Small intestine (tissue), 7 donors: ENCODE results near the gene SLC28A1. TPM values are rescaled to one million over a fixed set of nuclear protein-coding genes. Genes with fewer than 3 reads are reported as not detected.
"Not testable (repeated sequence)": the region's sequence is repeated elsewhere in the genome, so short reads cannot be mapped to it uniquely, and the experiment has no call there.

ENCODE experiments used
- DNase-seq, 2 donors: peaks; one replicate each; pipeline versions ENCODE4 v3.0.0 to v3.0.0-alpha.2; 2013
- FAIRE-seq: peaks from 2 replicates; lab custom pipeline; 2012; peaks lifted over from hg19 to GRCh38; lab: Jason Lieb, UNC
- H3K27ac ChIP-seq, 3 donors: one replicate each; pipeline ENCODE4 v1.5.1; 2013; ENCODE audit warnings: low read length in 2 of 3, mild to moderate bottlenecking in 2 of 3, control low read depth in 1 of 3, inconsistent platforms in 1 of 3, low read depth in 1 of 3, moderate library complexity in 1 of 3
- H3K27me3 ChIP-seq, 3 donors: one replicate each; pipeline ENCODE4 v1.6.1; 2013; ENCODE audit warnings: low read length in 3 of 3, inconsistent platforms in 1 of 3; ENCODE audit not compliant: control insufficient read depth in 3 of 3, insufficient read depth in 3 of 3
- H3K36me3 ChIP-seq, 3 donors: one replicate each; pipeline ENCODE4 v1.6.1; 2013; ENCODE audit warnings: low read length in 3 of 3, inconsistent platforms in 1 of 3, low read depth in 1 of 3, mild to moderate bottlenecking in 1 of 3, moderate library complexity in 1 of 3; ENCODE audit not compliant: control insufficient read depth in 3 of 3, insufficient read depth in 2 of 3
- H3K4me1 ChIP-seq, 3 donors: one replicate each; pipeline ENCODE4 v1.6.1; 2013; ENCODE audit warnings: low read length in 2 of 3, inconsistent platforms in 1 of 3, low read depth in 1 of 3, mild to moderate bottlenecking in 1 of 3, moderate library complexity in 1 of 3; ENCODE audit not compliant: control insufficient read depth in 3 of 3, insufficient read depth in 2 of 3
- H3K4me3 ChIP-seq, 3 donors: one replicate each; pipeline ENCODE4 v1.5.1; 2013; ENCODE audit warnings: low read length in 3 of 3, control low read depth in 1 of 3, inconsistent platforms in 1 of 3, low read depth in 1 of 3, mild to moderate bottlenecking in 1 of 3, moderate library complexity in 1 of 3
- H3K9me3 ChIP-seq, 2 donors: one replicate each; pipeline ENCODE4 v1.6.1; 2013; ENCODE audit warnings: low read depth in 1 of 2, low read length in 1 of 2; ENCODE audit not compliant: control insufficient read depth in 2 of 2, insufficient read depth in 1 of 2
- WGBS, 3 donors: extraction: QIAGEN DNeasy Blood & Tissue Kit; methylation state at CpG; one replicate each; pipeline ENCODE4 v1.1.7; 2013; 5-methylcytosine and 5-hydroxymethylcytosine counted together
- polyA plus RNA-seq, 4 donors: library from polyadenylated mRNA; stranded (reverse) in 3 of 4; unstranded in 1 of 4; fragments of 200-250 nt in 3 of 4; fragments of 120-200 nt in 1 of 4; gene quantifications; one replicate each; pipeline versions ENCODE4 v1.2.1 to v1.2.3, GENCODE V29; 2013
- donor health status: healthy with polysubstance abuse.
- donor health status: control.
- donor health status: control.
- donor health status: Bipolar disorder and iron deficiency.
- donor health status: healthy.

Gene SLC28A1
- polyA plus RNA-seq, 4 donors = 4.4 to 64.6 (median 31.2) TPM

- no peak overlapping the region for H3K4me3 ChIP-seq
- WGBS, 3 donors = 57 to 75% (median 62%) methylated on average over 7 of the region's 7 CpGs
- peaks cover 0 to 11% (median 0%) of the 10 kb centered on the region in 3 donors for H3K36me3 ChIP-seq
- no peak overlapping the region for H3K27ac ChIP-seq
- no peaks in the 10 kb centered on the region for H3K9me3 ChIP-seq
- H3K4me1 ChIP-seq = peaks cover 0 to 3% (median 0%) of the 10 kb centered on the region in 3 donors
- DNase-seq = no peak
- no peak for FAIRE-seq
- H3K27me3 ChIP-seq = no peaks in the 10 kb centered on the region
Measured at GRCh38 chr15:84873997-84874396, 10.5 kb upstream of the SLC28A1 start.

- H3K36me3 ChIP-seq = no peaks in the 10 kb centered on the region
- H3K4me3 ChIP-seq = no peak overlapping the region
- no peak for FAIRE-seq
- H3K27ac ChIP-seq = no peak overlapping the region
- 87 to 90% (median 89%) methylated on average over 5 of the region's 5 CpGs for WGBS, 3 donors
- peaks cover 0 to 3% (median 0%) of the 10 kb centered on the region in 3 donors for H3K4me1 ChIP-seq
- H3K9me3 ChIP-seq = no peaks in the 10 kb centered on the region
- H3K27me3 ChIP-seq = no peaks in the 10 kb centered on the region
- peak; percentile 14 to 36 for DNase-seq
Measured at GRCh38 chr15:84874981-84875699, 9.3 kb upstream of the SLC28A1 start.

- no peaks in the 10 kb centered on the region for H3K9me3 ChIP-seq
- FAIRE-seq = no peak
- peaks cover 0 to 3% (median 0%) of the 10 kb centered on the region in 3 donors for H3K4me1 ChIP-seq
- H3K27me3 ChIP-seq = no peaks in the 10 kb centered on the region
- no peak overlapping the region for H3K4me3 ChIP-seq
- no peak overlapping the region for H3K27ac ChIP-seq
- DNase-seq = no peak
- H3K36me3 ChIP-seq = no peaks in the 10 kb centered on the region
Measured at GRCh38 chr15:84876269-84876668, 8.2 kb upstream of the SLC28A1 start.

DNA sequence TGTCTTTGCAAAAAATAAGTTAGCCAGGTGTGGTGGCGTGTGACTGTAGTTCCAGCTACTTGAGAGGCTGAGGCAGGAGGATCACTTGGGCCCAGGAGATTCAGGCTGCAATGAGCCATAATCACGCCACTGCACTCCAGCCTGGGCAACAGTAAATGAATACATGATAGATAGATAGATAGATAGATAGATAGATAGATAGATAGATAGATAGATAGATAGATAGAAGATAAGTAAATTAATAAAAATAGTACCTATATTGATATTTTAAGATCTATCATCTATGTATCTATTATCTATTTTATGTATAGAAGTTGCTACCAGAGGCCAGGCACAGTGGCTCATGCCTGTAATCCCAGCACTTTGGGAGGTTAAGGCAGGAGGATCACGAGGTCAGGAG is 6.8 kb upstream of the SLC28A1 start:
- H3K27ac ChIP-seq, H3K36me3 ChIP-seq, DNase-seq, H3K9me3 ChIP-seq, FAIRE-seq, H3K4me1 ChIP-seq, H3K27me3 ChIP-seq, H3K4me3 ChIP-seq: not testable (repeated sequence)
- 86 to 90% (median 87%) methylated on average over 3 of the region's 3 CpGs for WGBS, 3 donors

- Histone ChIP-seq H3K4me3 (no peak overlapping the region), H3K9me3 (no peaks in the 10 kb centered on the region), H3K36me3 (no peaks in the 10 kb centered on the region), H3K27me3 (no peaks in the 10 kb centered on the region), H3K27ac (no peak overlapping the region), H3K4me1 (peaks cover 0 to 3% (median 0%) of the 10 kb centered on the region in 3 donors)
- DNase-seq (peak; percentile 66 to 69), FAIRE-seq (no peak)
- WGBS, 3 donors = 42 to 50% (median 49%) methylated on average over 4 of the region's 4 CpGs
Measured at GRCh38 chr15:84878504-84878903, 6.0 kb upstream of the SLC28A1 start.

DNA sequence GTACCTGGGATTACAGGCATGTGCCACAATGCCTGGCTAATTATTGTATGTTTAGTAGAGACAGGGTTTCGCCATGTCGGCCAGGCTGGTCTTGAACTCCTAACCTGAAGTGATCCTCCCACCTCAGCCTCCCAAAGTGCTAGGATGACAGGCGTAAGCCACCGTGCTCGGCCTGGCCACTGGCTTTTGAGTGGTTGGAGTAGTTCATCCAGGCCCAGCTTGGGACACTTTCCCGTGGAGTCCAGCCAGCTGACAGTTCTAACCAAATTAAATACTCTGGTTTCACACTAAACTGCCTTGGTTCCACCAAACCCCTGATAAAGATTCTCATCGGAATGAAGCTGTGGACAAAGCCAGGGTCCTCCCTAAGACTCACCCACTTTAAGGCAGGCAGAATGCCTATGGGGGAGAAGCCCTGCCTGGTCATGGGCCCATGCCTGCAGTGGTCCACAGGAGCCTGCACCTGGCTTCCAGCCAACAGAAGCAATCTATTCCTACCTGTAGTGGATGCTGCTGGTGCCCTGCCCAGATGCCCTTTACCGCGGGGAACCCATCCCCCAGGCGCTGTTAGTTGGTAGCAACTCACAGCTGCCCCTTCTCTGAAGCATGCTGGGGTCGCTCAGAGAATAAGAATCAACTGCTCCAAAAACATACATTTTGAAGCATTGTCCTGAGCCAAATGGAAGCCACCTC is 5.2 kb upstream of the SLC28A1 start:
- Histone ChIP-seq H3K27me3 (no peaks in the 10 kb centered on the region), H3K4me3 (no peak overlapping the region), H3K27ac (no peak overlapping the region), H3K36me3 (no peaks in the 10 kb centered on the region), H3K9me3 (no peaks in the 10 kb centered on the region), H3K4me1 (peaks cover 0 to 10% (median 4%) of the 10 kb centered on the region in 3 donors)
- 90 to 93% (median 90%) methylated on average over 11 of the region's 11 CpGs for WGBS, 3 donors
- no peak for FAIRE-seq
- no peak for DNase-seq

GRCh38 chr15:84880007-84880406 is 4.5 kb upstream of the SLC28A1 start:
- H3K4me1 ChIP-seq = peaks cover 0 to 14% (median 4%) of the 10 kb centered on the region in 3 donors
- H3K27me3 ChIP-seq = peaks cover 0 to 2% (median 0%) of the 10 kb centered on the region in 3 donors
- 84 to 93% (median 90%) methylated on average over 3 of the region's 3 CpGs for WGBS, 3 donors
- H3K27ac ChIP-seq = no peak overlapping the region
- H3K4me3 ChIP-seq = no peak overlapping the region
- no peak for FAIRE-seq
- H3K36me3 ChIP-seq = no peaks in the 10 kb centered on the region
- no peaks in the 10 kb centered on the region for H3K9me3 ChIP-seq
- DNase-seq = no peak

- DNase-seq (no peak), FAIRE-seq (no peak)
- H3K4me3 ChIP-seq = no peak overlapping the region
- H3K9me3 ChIP-seq = no peaks in the 10 kb centered on the region
- no peak overlapping the region for H3K27ac ChIP-seq
- WGBS, 3 donors = 87 to 90% (median 89%) methylated on average over 8 of the region's 8 CpGs
- H3K36me3 ChIP-seq = no peaks in the 10 kb centered on the region
- peaks cover 0 to 17% (median 4%) of the 10 kb centered on the region in 3 donors for H3K4me1 ChIP-seq
- peaks cover 0 to 2% (median 0%) of the 10 kb centered on the region in 3 donors for H3K27me3 ChIP-seq
Measured at GRCh38 chr15:84880822-84881519, 3.5 kb upstream of the SLC28A1 start.
